A673 (cell line): Measurements from ENCODE around the gene GRAMD1B.

Experiments
- EZH2 ChIP-seq: fragments of 200-600 bp; sonication (generic); IDR thresholded peaks from 2 replicates; pipeline ENCODE4 v1.6.1; 2017; ENCODE audit warnings: borderline replicate concordance, low read depth, mild to moderate bottlenecking, mixed read lengths, antibody characterized with exemption, low read length; ENCODE audit not compliant: poor library complexity, severe bottlenecking
- TF ChIP-seq, protein P1 (sequence below): fragments of 300-800, 200-600 bp; sonication (generic); conservative IDR thresholded peaks from 2 replicates; pipeline ENCODE4 v1.5.1; 2017; ENCODE audit warnings: low read depth, mild to moderate bottlenecking, antibody characterized with exemption, low read length, moderate library complexity, mixed read lengths

DNA sequence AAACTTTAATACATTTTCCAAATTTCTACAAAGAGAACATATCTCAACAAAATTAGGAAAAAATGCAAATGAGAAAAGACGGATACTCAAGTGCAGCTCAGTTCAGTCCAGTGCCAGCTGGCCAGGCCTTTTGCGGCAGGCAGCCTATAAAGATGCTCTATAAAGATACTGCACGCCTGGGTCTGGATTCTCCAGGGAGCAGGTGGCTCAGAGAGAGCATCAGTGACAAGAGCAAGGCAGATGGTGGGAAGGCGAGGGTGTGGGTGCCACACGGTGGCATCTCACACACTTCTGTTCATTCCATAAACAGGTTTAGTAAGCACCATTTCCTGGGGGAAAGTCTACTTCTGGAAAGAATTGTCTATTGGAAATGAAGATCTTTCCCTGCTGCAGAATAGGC lies 242.5 kb downstream of the GRAMD1B start:
- TF ChIP-seq, protein P1, sequence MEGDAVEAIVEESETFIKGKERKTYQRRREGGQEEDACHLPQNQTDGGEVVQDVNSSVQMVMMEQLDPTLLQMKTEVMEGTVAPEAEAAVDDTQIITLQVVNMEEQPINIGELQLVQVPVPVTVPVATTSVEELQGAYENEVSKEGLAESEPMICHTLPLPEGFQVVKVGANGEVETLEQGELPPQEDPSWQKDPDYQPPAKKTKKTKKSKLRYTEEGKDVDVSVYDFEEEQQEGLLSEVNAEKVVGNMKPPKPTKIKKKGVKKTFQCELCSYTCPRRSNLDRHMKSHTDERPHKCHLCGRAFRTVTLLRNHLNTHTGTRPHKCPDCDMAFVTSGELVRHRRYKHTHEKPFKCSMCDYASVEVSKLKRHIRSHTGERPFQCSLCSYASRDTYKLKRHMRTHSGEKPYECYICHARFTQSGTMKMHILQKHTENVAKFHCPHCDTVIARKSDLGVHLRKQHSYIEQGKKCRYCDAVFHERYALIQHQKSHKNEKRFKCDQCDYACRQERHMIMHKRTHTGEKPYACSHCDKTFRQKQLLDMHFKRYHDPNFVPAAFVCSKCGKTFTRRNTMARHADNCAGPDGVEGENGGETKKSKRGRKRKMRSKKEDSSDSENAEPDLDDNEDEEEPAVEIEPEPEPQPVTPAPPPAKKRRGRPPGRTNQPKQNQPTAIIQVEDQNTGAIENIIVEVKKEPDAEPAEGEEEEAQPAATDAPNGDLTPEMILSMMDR, result no peak
- no peak for TF ChIP-seq EZH2
